ENCODE results near the gene DOCK9.

The DOCK9 gene

GRCh38 chr13:98977568-98978265, at the start of gene DOCK9:
Gene DOCK9 (minus strand): TSS chr13:98978064. CDS start chr13:98977909, 155 bp downstream.
- TF ChIP-seq CTCF (IDR thresholded peaks at IDR 0.05; ENCODE audit: low read depth, low read length) = no peak
- H3K27ac ChIP-seq = no peak within 1 kb of the TSS
- H3K36me3 ChIP-seq = no peaks in the 10 kb centered on the region
- no peak for DNase-seq
- no peaks in the 10 kb centered on the region for H3K9me3 ChIP-seq (ENCODE audit: severe bottlenecking)
- no peak within 1 kb of the TSS for H3K4me3 ChIP-seq (ENCODE audit: low read depth, low read length)
- H3K27me3 ChIP-seq (ENCODE audit: insufficient read depth, low read depth, severe bottlenecking) = no peaks in the 10 kb centered on the region

GRCh38 chr13:99027260-99027659, 49.4 kb upstream of the DOCK9 start:
- no peak for TF ChIP-seq CTCF (IDR thresholded peaks at IDR 0.05; ENCODE audit: low read depth, low read length)
- Histone ChIP-seq H3K9me3 (ENCODE audit: severe bottlenecking) (no peaks in the 10 kb centered on the region), H3K27me3 (ENCODE audit: insufficient read depth, low read depth, severe bottlenecking) (no peaks in the 10 kb centered on the region), H3K36me3 (no peaks in the 10 kb centered on the region), H3K4me3 (ENCODE audit: low read depth, low read length) (no peak overlapping the region), H3K27ac (no peak overlapping the region)
- no peak for DNase-seq

GRCh38 chr13:99022941-99023340, 45.1 kb upstream of the DOCK9 start:
- TF ChIP-seq CTCF (IDR thresholded peaks at IDR 0.05; ENCODE audit: low read depth, low read length) = no peak
- no peaks in the 10 kb centered on the region for H3K36me3 ChIP-seq
- no peak for DNase-seq
- H3K9me3 ChIP-seq (ENCODE audit: severe bottlenecking) = no peaks in the 10 kb centered on the region
- H3K4me3 ChIP-seq (ENCODE audit: low read depth, low read length) = no peak overlapping the region
- no peaks in the 10 kb centered on the region for H3K27me3 ChIP-seq (ENCODE audit: insufficient read depth, low read depth, severe bottlenecking)
- H3K27ac ChIP-seq = no peak overlapping the region

GRCh38 chr13:99018418-99019180, 40.7 kb upstream of the DOCK9 start:
- no peaks in the 10 kb centered on the region for H3K9me3 ChIP-seq (ENCODE audit: severe bottlenecking)
- no peak overlapping the region for H3K4me3 ChIP-seq (ENCODE audit: low read depth, low read length)
- DNase-seq = no peak
- no peaks in the 10 kb centered on the region for H3K27me3 ChIP-seq (ENCODE audit: insufficient read depth, low read depth, severe bottlenecking)
- TF ChIP-seq CTCF (IDR thresholded peaks at IDR 0.05; ENCODE audit: low read depth, low read length) = no peak
- no peaks in the 10 kb centered on the region for H3K36me3 ChIP-seq
- no peak overlapping the region for H3K27ac ChIP-seq

- Histone ChIP-seq H3K27ac (no peak overlapping the region), H3K9me3 (ENCODE audit: severe bottlenecking) (no peaks in the 10 kb centered on the region), H3K36me3 (no peaks in the 10 kb centered on the region), H3K27me3 (ENCODE audit: insufficient read depth, low read depth, severe bottlenecking) (no peaks in the 10 kb centered on the region), H3K4me3 (ENCODE audit: low read depth, low read length) (no peak overlapping the region)
- DNase-seq = no peak
- no peak for TF ChIP-seq CTCF (IDR thresholded peaks at IDR 0.05; ENCODE audit: low read depth, low read length)
Observed at GRCh38 chr13:99015606-99016490, 38.0 kb upstream of the DOCK9 start.
